CD4-positive, alpha-beta T cell treated with Interleukin-1 beta for 1 hour (primary cell): ENCODE measurements around the gene ZNF598.
"Not testable (repeated sequence)": the region's sequence is repeated elsewhere in the genome, so short reads cannot be mapped to it uniquely, and the experiment has no call there.

ENCODE experiments used
- DNase-seq, 2 donors: peaks; one replicate each; pipeline ENCODE4 v3.0.0-alpha.2; 2020 to 2022

Gene ZNF598

DNA sequence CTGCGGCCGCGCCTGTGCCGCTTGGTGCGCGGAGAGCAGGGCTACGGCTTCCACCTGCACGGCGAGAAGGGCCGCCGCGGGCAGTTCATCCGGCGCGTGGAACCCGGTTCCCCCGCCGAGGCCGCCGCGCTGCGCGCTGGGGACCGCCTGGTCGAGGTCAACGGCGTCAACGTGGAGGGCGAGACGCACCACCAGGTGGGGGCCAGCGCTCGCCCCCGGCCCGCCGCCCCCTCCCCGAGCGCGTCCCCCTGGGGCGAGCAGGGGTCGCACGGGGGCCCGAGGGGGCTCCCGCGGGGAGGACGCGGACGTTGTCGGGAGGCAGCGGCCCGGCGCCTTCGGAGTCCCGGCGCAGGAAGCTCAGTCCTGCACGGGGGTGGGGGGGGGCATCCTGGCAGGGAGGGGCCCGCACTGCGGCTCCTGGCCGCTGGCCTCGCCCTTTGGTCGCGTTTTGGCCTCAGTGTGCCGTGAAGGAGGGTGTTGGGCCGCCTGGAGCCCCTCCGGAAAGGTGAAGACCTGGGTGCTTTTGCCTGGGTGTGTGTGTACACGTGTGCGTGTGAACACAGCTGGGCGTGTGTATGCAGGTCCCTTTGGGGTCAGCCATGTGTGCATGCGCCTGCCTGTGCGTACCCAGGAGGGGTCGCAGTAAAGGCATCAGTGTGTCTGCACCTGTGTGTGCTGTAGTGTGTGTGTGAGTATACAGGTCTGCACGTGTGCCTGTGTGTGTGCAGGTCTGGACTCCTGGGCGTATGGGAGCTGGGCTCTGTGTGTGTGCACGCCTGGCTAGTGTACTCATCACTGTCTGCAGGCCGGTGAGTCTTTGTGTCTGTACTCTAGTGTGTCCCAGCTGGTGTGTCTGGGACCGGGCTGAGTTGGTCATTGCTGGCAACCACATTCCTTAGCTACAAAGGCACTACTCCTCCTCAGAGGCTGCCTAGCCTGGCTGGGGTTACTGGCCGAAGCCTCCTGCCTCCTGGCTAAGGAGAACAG, 17.7 kb upstream of the ZNF598 start:
- no peak for DNase-seq

GRCh38 chr16:2026461-2027023, 16.9 kb upstream of the ZNF598 start, which contains the start of gene NHERF2:
Gene NHERF2, plus strand, starts transcription at chr16:2026902. Its CDS starts 104 bp downstream, at chr16:2027006.
- no peak for DNase-seq

DNA sequence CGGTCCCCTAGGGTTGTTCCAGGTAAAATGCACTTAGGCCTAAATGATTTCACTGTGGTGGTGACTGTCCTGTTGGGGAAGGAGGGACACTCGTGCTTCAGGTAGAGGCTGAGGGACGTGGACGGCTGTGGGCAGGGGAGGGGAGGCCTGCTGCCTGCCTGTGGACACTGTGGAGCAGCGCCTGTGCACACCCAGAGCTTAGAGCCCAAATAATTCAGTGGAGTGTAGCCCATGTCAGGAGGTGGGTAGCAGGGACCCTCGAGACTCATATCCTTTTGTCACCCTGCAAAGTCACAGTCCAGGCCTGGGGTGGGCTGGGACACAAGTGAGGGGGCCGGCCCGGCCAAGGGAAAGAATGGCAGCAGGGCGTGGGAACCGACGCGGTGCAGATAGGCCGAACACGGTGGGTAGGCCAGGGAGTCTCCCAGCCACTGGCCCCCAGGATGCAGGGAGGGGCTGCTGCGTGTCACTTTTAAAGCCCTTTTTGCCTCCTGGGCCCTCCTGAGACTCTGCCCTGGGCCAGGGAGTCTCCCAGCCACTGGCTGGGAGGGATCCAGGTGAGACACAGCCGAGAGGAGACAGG, 16.3 kb upstream of the ZNF598 start:
- no peak for DNase-seq

- DNase-seq = no peak
Measured at GRCh38 chr16:2025251-2025650, 15.6 kb upstream of the ZNF598 start.

- DNase-seq = no peak
Measured at GRCh38 chr16:2024032-2024420, 14.4 kb upstream of the ZNF598 start.

- peak; percentile 93 to 96 for DNase-seq
Measured at GRCh38 chr16:2023092-2024031, 13.7 kb upstream of the ZNF598 start.

GRCh38 chr16:2022723-2023091, 13.1 kb upstream of the ZNF598 start:
- DNase-seq = no peak

DNA sequence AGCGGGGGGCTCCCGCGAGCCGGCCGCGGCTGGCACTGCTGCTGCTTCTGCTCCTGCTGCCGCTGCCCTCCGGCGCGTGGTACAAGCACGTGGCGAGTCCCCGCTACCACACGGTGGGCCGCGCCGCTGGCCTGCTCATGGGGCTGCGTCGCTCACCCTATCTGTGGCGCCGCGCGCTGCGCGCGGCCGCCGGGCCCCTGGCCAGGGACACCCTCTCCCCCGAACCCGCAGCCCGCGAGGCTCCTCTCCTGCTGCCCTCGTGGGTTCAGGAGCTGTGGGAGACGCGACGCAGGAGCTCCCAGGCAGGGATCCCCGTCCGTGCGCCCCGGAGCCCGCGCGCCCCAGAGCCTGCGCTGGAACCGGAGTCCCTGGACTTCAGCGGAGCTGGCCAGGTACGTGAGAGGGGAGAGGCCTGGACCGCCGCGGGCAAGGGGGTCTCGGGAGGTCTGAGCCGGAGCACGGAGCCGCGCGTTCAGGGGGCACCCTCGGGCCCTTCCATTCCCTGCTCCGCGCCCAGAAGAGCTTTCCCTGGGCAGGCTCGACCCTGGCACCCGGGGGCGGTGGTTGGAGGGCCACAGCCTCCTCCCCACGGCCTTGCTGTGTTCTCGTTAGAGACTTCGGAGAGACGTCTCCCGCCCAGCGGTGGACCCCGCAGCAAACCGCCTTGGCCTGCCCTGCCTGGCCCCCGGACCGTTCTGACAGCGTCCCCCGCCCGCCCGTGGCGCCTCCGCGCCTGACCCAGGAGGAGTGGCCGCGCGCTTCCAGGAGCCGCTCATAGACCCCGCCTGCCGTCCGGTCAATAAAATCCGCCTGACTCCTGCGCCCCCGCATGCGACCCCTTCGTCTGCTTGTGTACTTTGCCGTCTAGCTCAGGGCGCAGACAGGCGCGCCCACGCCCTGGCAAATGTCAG, 10.6 kb upstream of the ZNF598 start:
- DNase-seq = no peak

DNA sequence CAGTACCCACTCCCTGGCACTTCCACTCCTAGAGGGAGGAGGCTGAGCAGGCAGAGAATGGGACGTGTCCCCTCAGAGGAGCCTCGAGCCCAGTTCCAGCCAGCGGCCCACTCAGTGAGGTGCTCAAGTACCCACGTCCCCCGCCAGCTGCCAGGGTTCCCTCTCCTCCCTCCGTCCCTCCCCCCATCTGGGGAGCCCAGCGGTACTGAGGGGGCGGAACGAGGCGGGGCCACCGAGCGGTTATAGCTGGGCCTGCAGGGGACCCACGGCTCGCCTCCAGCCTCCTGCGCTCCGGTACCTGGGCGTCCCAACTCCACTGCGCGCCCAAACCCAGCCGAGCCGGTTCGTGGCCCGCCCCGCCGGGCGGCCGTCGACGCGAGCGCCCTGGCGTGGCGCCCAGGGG, 9.9 kb upstream of the ZNF598 start, which contains the start of gene NPW:
TSS of gene NPW (plus strand) at position 268 of the 403 bp plus-strand sequence.
- DNase-seq = peak in 1 of 2 donors; percentile 24

DNA sequence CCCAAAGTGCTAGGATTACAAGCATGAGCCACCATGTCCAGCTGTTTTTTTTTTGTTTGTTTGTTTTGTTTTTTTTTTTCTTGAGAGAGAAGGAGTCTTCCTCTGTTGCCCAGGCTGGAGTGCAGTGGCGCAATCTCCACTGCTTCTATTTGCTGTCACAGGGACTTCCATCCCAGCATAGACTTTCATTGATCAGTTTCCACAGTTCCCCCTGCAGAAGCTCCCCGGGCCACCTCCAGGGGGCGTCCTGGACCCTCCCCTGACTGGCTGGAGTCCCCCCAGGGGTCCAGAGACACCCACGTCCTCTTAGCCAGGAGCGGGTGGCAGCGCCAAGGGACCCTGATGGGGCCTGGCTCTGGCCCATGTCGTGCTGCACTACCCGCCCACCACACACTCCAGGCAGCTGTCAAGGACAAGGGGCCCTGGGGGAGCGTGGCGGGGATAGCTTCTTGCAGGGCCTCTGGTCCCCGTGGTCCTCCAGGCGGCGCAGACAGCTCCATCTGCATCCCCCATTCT, 6.8 kb upstream of the ZNF598 start:
- no peak for DNase-seq

- DNase-seq = no peak
Measured at GRCh38 chr16:2015947-2016208, 6.3 kb upstream of the ZNF598 start.

- DNase-seq = peak in 1 of 2 donors; percentile 58
Measured at GRCh38 chr16:2015117-2015946, 5.7 kb upstream of the ZNF598 start.

DNA sequence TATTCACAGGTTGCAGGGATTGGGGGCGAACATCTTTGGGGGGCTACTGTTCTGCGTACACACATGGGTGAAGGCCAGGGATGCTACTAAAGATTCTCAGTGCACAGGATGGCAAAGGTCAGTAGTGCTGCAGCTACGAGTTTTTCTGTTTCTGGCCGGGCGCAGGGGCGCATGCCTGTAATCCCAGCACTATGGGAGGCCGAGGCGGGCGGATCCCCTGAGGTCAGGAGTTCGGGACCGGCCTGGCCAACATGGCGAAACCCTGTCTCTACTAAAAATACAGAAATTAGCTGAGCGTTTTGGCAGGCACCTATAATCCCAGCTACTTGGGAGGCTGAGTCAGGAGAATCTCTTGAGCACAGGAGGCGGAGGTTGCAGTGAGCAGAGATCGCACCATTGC, 3.9 kb upstream of the ZNF598 start:
- no peak for DNase-seq

GRCh38 chr16:2011726-2012125, 2.1 kb upstream of the ZNF598 start:
- not testable (repeated sequence) for DNase-seq

DNA sequence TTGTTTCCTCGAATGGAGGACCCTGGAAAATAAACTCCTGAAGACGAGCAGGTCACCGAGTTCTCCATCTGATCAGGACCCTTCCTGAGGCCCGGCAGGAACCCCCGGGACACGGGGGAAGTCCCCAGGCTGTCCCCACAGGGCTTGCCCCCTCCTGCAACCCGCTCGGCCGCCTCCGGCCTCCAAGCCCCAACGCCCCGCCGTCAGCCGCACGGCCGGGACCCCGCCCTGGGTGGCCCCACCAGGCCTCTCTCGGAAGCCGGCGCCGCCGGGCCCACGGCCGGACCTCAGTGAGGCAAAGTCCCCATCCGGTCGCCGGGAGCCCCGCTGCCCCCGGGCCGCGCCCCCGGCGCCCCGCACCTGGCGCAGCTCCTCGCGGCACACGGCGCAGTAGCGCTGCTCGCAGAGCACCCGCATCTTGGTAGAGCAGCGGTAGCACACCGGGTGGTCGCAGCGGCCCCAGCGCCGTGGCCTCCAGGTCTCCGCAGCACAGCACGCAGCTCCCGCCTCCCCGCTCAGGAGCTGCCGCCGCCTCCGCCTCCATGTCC, 383 bp downstream of the ZNF598 start:
- no peak for DNase-seq

GRCh38 chr16:2008631-2009163, 924 bp downstream of the ZNF598 start:
- no peak for DNase-seq

DNA sequence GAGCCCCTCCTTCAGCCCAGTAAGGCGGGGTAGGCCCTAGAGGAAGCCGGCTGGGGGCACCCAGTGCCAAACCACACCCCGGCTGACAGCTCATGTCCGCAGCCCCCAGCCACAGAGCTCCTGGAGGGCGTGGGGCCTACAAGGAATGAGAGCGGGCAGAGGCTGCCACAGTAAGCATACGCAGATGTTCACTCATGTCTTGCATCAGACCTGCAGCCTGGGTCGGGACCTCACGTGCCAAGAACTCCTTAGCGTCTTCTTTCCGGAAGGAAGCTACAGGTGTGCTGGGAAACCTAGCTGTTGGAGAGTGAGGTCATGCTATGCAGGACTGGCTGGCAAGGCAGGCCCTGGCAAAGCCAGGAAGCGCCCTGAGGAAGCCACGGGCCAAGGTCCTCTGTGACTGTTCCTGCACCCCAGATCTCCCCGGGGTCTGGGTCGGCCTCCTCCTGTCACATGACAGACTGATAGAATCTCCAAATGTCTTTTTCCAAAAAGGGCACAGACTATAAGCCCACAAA, 1.6 kb downstream of the ZNF598 start:
- DNase-seq = no peak

GRCh38 chr16:2007081-2007836, 2.4 kb downstream of the ZNF598 start:
- no peak for DNase-seq

- DNase-seq = no peak
Measured at GRCh38 chr16:2006317-2006716, 3.3 kb downstream of the ZNF598 start.
